ENCODE measurements around the gene DLGAP4. TPM values are rescaled to one million over a fixed set of nuclear protein-coding genes. Genes with fewer than 3 reads are reported as not detected.

Gene DLGAP4
- total and polyA plus RNA-seq, 9 of the 15 experiments (the other 6 are each of a cell fraction or from before 2014, with no cell fraction given): 0.31 to 34.1 (median 4.5) TPM

- no peak for TF ChIP-seq ZNF407 (IDR thresholded peaks at IDR 0.05; ENCODE audit: low read depth)
- TF ChIP-seq NCOR1 (IDR thresholded peaks at IDR 0.05): no peak
- no peak for TF ChIP-seq GTF2E2 (tag; IDR thresholded peaks at IDR 0.05)
- no peak for TF ChIP-seq CHD2 (IDR thresholded peaks at IDR 0.05; ENCODE audit: low read depth, low read length)
- TF ChIP-seq TAF1 (IDR thresholded peaks at IDR 0.05; ENCODE audit: control insufficient read depth, extremely low read depth, insufficient read depth, low read length, severe bottlenecking): peak; percentile 40
- TF ChIP-seq CHCHD3 (CRISPR knock-in tag; IDR thresholded peaks at IDR 0.05): no peak
- no peak for TF ChIP-seq PHF20 (IDR thresholded peaks at IDR 0.05; ENCODE audit: partially characterized antibody)
- no peak for TF ChIP-seq GMEB1 (CRISPR knock-in tag; IDR thresholded peaks at IDR 0.05)
- TF ChIP-seq KHSRP (IDR thresholded peaks at IDR 0.05): no peak
- TF ChIP-seq L3MBTL2 (IDR thresholded peaks at IDR 0.05): peak; percentile 70
- no peak for TF ChIP-seq TFAM (CRISPR knock-in tag; conservative IDR thresholded peaks at IDR 0.05)
- 0 out of 2 replicates have a peak, but pooled peaks have one; percentile 34 for TF ChIP-seq TRIM28 (IDR thresholded peaks at IDR 0.05)
- TF ChIP-seq KDM5B (IDR thresholded peaks at IDR 0.05; ENCODE audit: insufficient replicate concordance, low read depth, low read length): no peak
- no peak for TF ChIP-seq KAT8 (IDR thresholded peaks at IDR 0.05; ENCODE audit: low read depth)
- no peak for TF ChIP-seq ZNF655 (CRISPR knock-in tag; IDR thresholded peaks at IDR 0.05)
- no peak for TF ChIP-seq GTF2A2 (tag; IDR thresholded peaks at IDR 0.05)
- TF ChIP-seq PCBP2 (IDR thresholded peaks at IDR 0.05; ENCODE audit: low read depth, low read length, poor library complexity, severe bottlenecking): no peak
Observed at GRCh38 chr20:36573103-36573797, 267.1 kb downstream of the DLGAP4 start, which contains the start of gene TGIF2 (continued).

Measured in K562 (cell line).